ENCODE measurements around the gene ARHGAP28.

ARHGAP28 gene

DNA sequence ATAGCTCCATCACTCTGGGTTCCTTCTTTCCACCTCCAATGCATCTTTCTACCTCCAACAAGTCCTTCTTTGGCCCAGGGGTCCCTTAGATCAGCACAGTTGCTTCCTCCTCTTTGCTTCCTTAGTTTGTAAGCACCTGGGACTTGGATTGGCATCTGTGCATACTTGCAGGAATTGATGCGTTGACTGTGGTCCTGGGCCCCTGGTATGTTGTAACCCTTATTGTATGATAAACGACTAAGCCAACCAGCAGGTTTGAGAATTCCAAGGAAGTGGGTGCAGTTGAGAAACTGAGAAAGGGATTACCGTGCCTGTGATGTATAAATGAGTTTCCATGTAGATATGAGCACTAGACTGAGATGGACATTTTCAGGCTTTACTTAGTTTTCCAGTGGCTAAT lies 55.9 kb downstream of the ARHGAP28 start:
- H3K4me3 ChIP-seq (ENCODE audit: insufficient read depth in 1 of 2, low read depth in 1 of 2, low read length in 2 of 2), result no peak overlapping the region
- H3K18ac ChIP-seq (ENCODE audit: low read depth in 1 of 2, low read length in 2 of 2), result no peak overlapping the region
- H3K4me1 ChIP-seq (ENCODE audit: control insufficient read depth, insufficient read depth, low read depth, low read length), result peaks cover 8% of the 10 kb centered on the region
- H2BK15ac ChIP-seq (ENCODE audit: low read depth, poor library complexity, severe bottlenecking), result no peak overlapping the region
- H3K36me3 ChIP-seq (ENCODE audit: control insufficient read depth in 1 of 2, insufficient read depth in 2 of 2, low read depth in 1 of 2, low read length in 2 of 2), result peaks cover 0 to 5% of the 10 kb centered on the region in 2 experiments
- no peak overlapping the region for H3K4me2 ChIP-seq (ENCODE audit: low read length, poor library complexity, severe bottlenecking)
- no peak overlapping the region for H2BK12ac ChIP-seq (ENCODE audit: low read length in 2 of 2)
- H3K79me1 ChIP-seq (replicated peaks; ENCODE audit: low read length, poor library complexity, severe bottlenecking), result peaks cover 4% of the 10 kb centered on the region
- H3K27ac ChIP-seq (ENCODE audit: low read length, poor library complexity, severe bottlenecking), result peak overlapping the region; percentile 20
- H3K23ac ChIP-seq (ENCODE audit: low read length in 2 of 2), result no peak overlapping the region
- H3K14ac ChIP-seq (ENCODE audit: low read length in 2 of 2), result no peak overlapping the region
- no peak overlapping the region for H2BK5ac ChIP-seq (ENCODE audit: low read depth, low read length, poor library complexity, severe bottlenecking)
- H2AK5ac ChIP-seq (ENCODE audit: low read length, severe bottlenecking), result no peak overlapping the region
- H2AFZ ChIP-seq (ENCODE audit: low read depth, low read length), result no peak overlapping the region
- no peaks in the 10 kb centered on the region for H3K9me3 ChIP-seq (ENCODE audit: control insufficient read depth, low read length)
- no peak overlapping the region for H3K4ac ChIP-seq (ENCODE audit: low read depth in 1 of 2, low read length in 2 of 2)
- WGBS, result 96% methylated on average over 3 of the region's 3 CpGs
- no peaks in the 10 kb centered on the region for H3K27me3 ChIP-seq (ENCODE audit: control insufficient read depth in 1 of 2, insufficient read depth in 1 of 2, low read length in 2 of 2)
- no peak overlapping the region for H3K9ac ChIP-seq (ENCODE audit: low read length)
- no peak overlapping the region for H2BK120ac ChIP-seq (ENCODE audit: low read depth, low read length)
- no peak for DNase-seq
- no peak overlapping the region for H4K8ac ChIP-seq (ENCODE audit: low read length)
- no peak overlapping the region for H4K91ac ChIP-seq (ENCODE audit: low read length)

DNA sequence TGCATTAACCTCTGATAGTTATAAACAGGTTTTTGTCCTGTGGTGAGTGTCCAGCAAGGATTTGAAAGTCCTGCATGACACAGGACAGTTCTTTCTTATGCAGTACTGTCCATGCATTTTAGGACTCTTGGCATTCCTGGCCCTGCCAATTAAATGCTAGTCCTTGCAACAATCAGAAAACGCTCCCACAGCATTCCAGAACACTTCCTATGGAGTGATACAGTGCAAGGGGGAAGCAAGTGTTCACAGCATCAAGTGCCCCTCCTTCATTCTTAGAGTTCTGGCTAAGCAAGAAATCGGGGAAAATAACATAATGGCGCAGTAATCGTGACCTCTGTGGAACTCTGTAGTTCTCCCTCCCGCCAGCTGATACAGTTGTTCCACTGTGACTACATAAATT lies 62.9 kb downstream of the ARHGAP28 start:
- H3K14ac ChIP-seq (ENCODE audit: low read length in 2 of 2), result no peak overlapping the region
- no peak for DNase-seq
- H3K4me3 ChIP-seq (ENCODE audit: insufficient read depth in 1 of 2, low read depth in 1 of 2, low read length in 2 of 2), result no peak overlapping the region
- no peak overlapping the region for H2BK15ac ChIP-seq (ENCODE audit: low read depth, poor library complexity, severe bottlenecking)
- H3K9me3 ChIP-seq (ENCODE audit: control insufficient read depth, low read length), result no peaks in the 10 kb centered on the region
- no peak overlapping the region for H3K4me2 ChIP-seq (ENCODE audit: low read length, poor library complexity, severe bottlenecking)
- H3K18ac ChIP-seq (ENCODE audit: low read depth in 1 of 2, low read length in 2 of 2), result no peak overlapping the region
- WGBS, result 89% methylated on average over 5 of the region's 5 CpGs
- H3K27me3 ChIP-seq (ENCODE audit: control insufficient read depth in 1 of 2, insufficient read depth in 1 of 2, low read length in 2 of 2), result no peaks in the 10 kb centered on the region
- H2BK5ac ChIP-seq (ENCODE audit: low read depth, low read length, poor library complexity, severe bottlenecking), result no peak overlapping the region
- H3K4me1 ChIP-seq (ENCODE audit: control insufficient read depth, insufficient read depth, low read depth, low read length), result no peaks in the 10 kb centered on the region
- no peak overlapping the region for H2AK5ac ChIP-seq (ENCODE audit: low read length, severe bottlenecking)
- H4K91ac ChIP-seq (ENCODE audit: low read length), result no peak overlapping the region
- H2AFZ ChIP-seq (ENCODE audit: low read depth, low read length), result no peak overlapping the region
- no peak overlapping the region for H2BK12ac ChIP-seq (ENCODE audit: low read length in 2 of 2)
- H3K9ac ChIP-seq (ENCODE audit: low read length), result no peak overlapping the region
- H3K23ac ChIP-seq (ENCODE audit: low read length in 2 of 2), result no peak overlapping the region
- peaks cover 0 to 7% of the 10 kb centered on the region in 2 experiments for H3K36me3 ChIP-seq (ENCODE audit: control insufficient read depth in 1 of 2, insufficient read depth in 2 of 2, low read depth in 1 of 2, low read length in 2 of 2)
- no peak overlapping the region for H3K27ac ChIP-seq (ENCODE audit: low read length, poor library complexity, severe bottlenecking)
- H2BK120ac ChIP-seq (ENCODE audit: low read depth, low read length), result no peak overlapping the region
- no peak overlapping the region for H4K8ac ChIP-seq (ENCODE audit: low read length)
- H3K79me1 ChIP-seq (replicated peaks; ENCODE audit: low read length, poor library complexity, severe bottlenecking), result peaks cover 2% of the 10 kb centered on the region
- no peak overlapping the region for H3K4ac ChIP-seq (ENCODE audit: low read depth in 1 of 2, low read length in 2 of 2)

GRCh38 chr18:6793455-6793854 lies 63.9 kb downstream of the ARHGAP28 start:
- 88% methylated on average over 3 of the region's 5 CpGs for WGBS

DNA sequence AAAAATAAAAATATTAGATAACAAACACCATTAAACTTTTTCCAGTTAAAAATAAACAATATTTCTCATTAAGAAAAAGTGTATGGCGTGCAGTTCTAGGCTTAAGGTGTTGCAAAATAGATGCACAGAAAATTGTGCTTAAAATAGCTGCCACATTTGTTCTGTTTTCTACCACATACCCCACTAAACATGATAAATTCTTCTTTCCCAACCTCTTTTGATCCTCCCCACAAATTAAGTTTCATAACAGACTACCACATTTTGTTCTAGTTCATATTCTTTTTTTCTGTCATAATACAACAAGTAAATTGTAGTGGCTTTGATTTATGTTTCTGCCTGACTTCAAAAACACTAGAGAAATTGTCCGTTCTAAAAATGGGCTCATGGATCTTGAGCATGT lies 64.5 kb downstream of the ARHGAP28 start:
- Histone ChIP-seq H3K18ac (ENCODE audit: low read depth in 1 of 2, low read length in 2 of 2) (no peak overlapping the region), H3K27me3 (ENCODE audit: control insufficient read depth in 1 of 2, insufficient read depth in 1 of 2, low read length in 2 of 2) (no peaks in the 10 kb centered on the region), H2AK5ac (ENCODE audit: low read length, severe bottlenecking) (no peak overlapping the region), H3K14ac (ENCODE audit: low read length in 2 of 2) (no peak overlapping the region), H3K79me1 (replicated peaks; ENCODE audit: low read length, poor library complexity, severe bottlenecking) (no peaks in the 10 kb centered on the region), H3K27ac (ENCODE audit: low read length, poor library complexity, severe bottlenecking) (no peak overlapping the region), H2AFZ (ENCODE audit: low read depth, low read length) (no peak overlapping the region), H3K4me2 (ENCODE audit: low read length, poor library complexity, severe bottlenecking) (no peak overlapping the region), H2BK120ac (ENCODE audit: low read depth, low read length) (no peak overlapping the region), H3K36me3 (ENCODE audit: control insufficient read depth in 1 of 2, insufficient read depth in 2 of 2, low read depth in 1 of 2, low read length in 2 of 2) (peaks cover 0 to 4% of the 10 kb centered on the region in 2 experiments), H2BK5ac (ENCODE audit: low read depth, low read length, poor library complexity, severe bottlenecking) (no peak overlapping the region), H4K91ac (ENCODE audit: low read length) (no peak overlapping the region), H2BK12ac (ENCODE audit: low read length in 2 of 2) (no peak overlapping the region), H3K4me3 (ENCODE audit: insufficient read depth in 1 of 2, low read depth in 1 of 2, low read length in 2 of 2) (no peak overlapping the region), H3K4me1 (ENCODE audit: control insufficient read depth, insufficient read depth, low read depth, low read length) (no peaks in the 10 kb centered on the region), H3K4ac (ENCODE audit: low read depth in 1 of 2, low read length in 2 of 2) (no peak overlapping the region), H3K9ac (ENCODE audit: low read length) (no peak overlapping the region), H4K8ac (ENCODE audit: low read length) (no peak overlapping the region), H3K23ac (ENCODE audit: low read length in 2 of 2) (no peak overlapping the region), H3K9me3 (ENCODE audit: control insufficient read depth, low read length) (no peaks in the 10 kb centered on the region), H2BK15ac (ENCODE audit: low read depth, poor library complexity, severe bottlenecking) (no peak overlapping the region)
- WGBS, result 97% methylated on average over 2 of the region's 2 CpGs
- no peak for DNase-seq

More at GRCh38 chr18:6793455-6793854, 63.9 kb downstream of the ARHGAP28 start:
- Histone ChIP-seq H3K4me3 (ENCODE audit: insufficient read depth in 1 of 2, low read depth in 1 of 2, low read length in 2 of 2) (no peak overlapping the region), H2AFZ (ENCODE audit: low read depth, low read length) (no peak overlapping the region), H2AK5ac (ENCODE audit: low read length, severe bottlenecking) (no peak overlapping the region), H3K4me1 (ENCODE audit: control insufficient read depth, insufficient read depth, low read depth, low read length) (no peaks in the 10 kb centered on the region), H3K27ac (ENCODE audit: low read length, poor library complexity, severe bottlenecking) (no peak overlapping the region), H4K8ac (ENCODE audit: low read length) (no peak overlapping the region), H3K79me1 (replicated peaks; ENCODE audit: low read length, poor library complexity, severe bottlenecking) (no peaks in the 10 kb centered on the region), H2BK5ac (ENCODE audit: low read depth, low read length, poor library complexity, severe bottlenecking) (no peak overlapping the region), H3K27me3 (ENCODE audit: control insufficient read depth in 1 of 2, insufficient read depth in 1 of 2, low read length in 2 of 2) (no peaks in the 10 kb centered on the region), H3K23ac (ENCODE audit: low read length in 2 of 2) (no peak overlapping the region), H3K36me3 (ENCODE audit: control insufficient read depth in 1 of 2, insufficient read depth in 2 of 2, low read depth in 1 of 2, low read length in 2 of 2) (peaks cover 0 to 7% of the 10 kb centered on the region in 2 experiments), H3K9ac (ENCODE audit: low read length) (no peak overlapping the region), H3K18ac (ENCODE audit: low read depth in 1 of 2, low read length in 2 of 2) (no peak overlapping the region), H3K4me2 (ENCODE audit: low read length, poor library complexity, severe bottlenecking) (no peak overlapping the region), H3K4ac (ENCODE audit: low read depth in 1 of 2, low read length in 2 of 2) (no peak overlapping the region), H3K14ac (ENCODE audit: low read length in 2 of 2) (no peak overlapping the region), H2BK12ac (ENCODE audit: low read length in 2 of 2) (no peak overlapping the region), H2BK15ac (ENCODE audit: low read depth, poor library complexity, severe bottlenecking) (no peak overlapping the region), H2BK120ac (ENCODE audit: low read depth, low read length) (no peak overlapping the region), H4K91ac (ENCODE audit: low read length) (no peak overlapping the region), H3K9me3 (ENCODE audit: control insufficient read depth, low read length) (no peaks in the 10 kb centered on the region)
- no peak for DNase-seq
